ENCODE data around the gene JAK1.
A peak's percentile ranks its signal among the peaks of the same experiment; 100 is the strongest.

The JAK1 gene

DNA sequence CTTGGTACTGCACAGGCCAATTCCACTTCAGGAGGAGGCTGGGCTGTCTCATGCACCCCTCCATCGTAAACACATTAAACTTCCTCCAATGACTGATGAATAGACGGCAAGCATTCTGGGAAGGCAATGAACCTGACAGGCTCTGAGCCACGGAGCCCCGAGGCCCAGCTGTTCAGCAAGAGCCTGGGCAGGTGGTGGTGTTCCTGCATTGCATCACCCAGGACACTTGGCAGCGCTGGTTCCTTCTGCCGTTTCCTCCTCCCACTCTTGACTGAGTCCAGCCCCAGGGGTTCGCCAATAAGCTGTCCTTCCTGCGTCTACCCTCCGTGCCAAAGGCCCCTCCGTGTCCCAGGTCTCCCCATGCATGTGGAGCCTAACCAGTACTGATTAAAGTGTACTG is 109.8 kb downstream of the JAK1 start:
- Histone ChIP-seq H2BK5ac (ENCODE audit: low read depth, low read length, poor library complexity) (no peak overlapping the region), H2AK5ac (ENCODE audit: low read length) (no peak overlapping the region), H4K8ac (ENCODE audit: low read depth, low read length) (no peak overlapping the region), H2BK12ac (ENCODE audit: low read length) (no peak overlapping the region), H2AFZ (ENCODE audit: insufficient read depth, low read length, poor library complexity) (no peak overlapping the region), H3K79me1 (ENCODE audit: low read length) (no peaks in the 10 kb centered on the region), H3K27ac (ENCODE audit: low read depth, low read length) (no peak overlapping the region), H3K9me3 (ENCODE audit: insufficient read depth, low read depth, low read length) (no peaks in the 10 kb centered on the region), H3K4ac (ENCODE audit: low read depth, low read length) (no peak overlapping the region), H2BK120ac (ENCODE audit: insufficient read depth, low read length, poor library complexity) (no peak overlapping the region), H3K4me1 (ENCODE audit: control insufficient read depth in 1 of 2, insufficient read depth in 2 of 2, low read length in 2 of 2) (no peaks in the 10 kb centered on the region), H3K4me2 (ENCODE audit: low read length) (no peak overlapping the region), H3K4me3 (ENCODE audit: low read depth, low read length) (no peak overlapping the region), H3K14ac (ENCODE audit: low read length) (no peak overlapping the region), H4K91ac (ENCODE audit: low read depth, low read length) (no peak overlapping the region), H3K27me3 (ENCODE audit: insufficient read depth, low read length) (no peaks in the 10 kb centered on the region), H3K79me2 (ENCODE audit: control insufficient read depth, insufficient read depth, low read length, poor library complexity) (no peaks in the 10 kb centered on the region), H3K23ac (ENCODE audit: low read length) (no peak overlapping the region), H3K9ac (ENCODE audit: low read length) (no peak overlapping the region), H4K12ac (ENCODE audit: low read depth, low read length) (no peak overlapping the region), H3K36me3 (ENCODE audit: control insufficient read depth in 1 of 2, insufficient read depth in 2 of 2, low read length in 2 of 2) (peaks cover 37 to 49% of the 10 kb centered on the region in 2 experiments), H3K18ac (ENCODE audit: low read length) (no peak overlapping the region)
- no peak for DNase-seq
- no CpG with 5 or more reads among the region's 10 CpGs for WGBS (ENCODE audit: extremely low coverage, insufficient coverage, insufficient read length)

DNA sequence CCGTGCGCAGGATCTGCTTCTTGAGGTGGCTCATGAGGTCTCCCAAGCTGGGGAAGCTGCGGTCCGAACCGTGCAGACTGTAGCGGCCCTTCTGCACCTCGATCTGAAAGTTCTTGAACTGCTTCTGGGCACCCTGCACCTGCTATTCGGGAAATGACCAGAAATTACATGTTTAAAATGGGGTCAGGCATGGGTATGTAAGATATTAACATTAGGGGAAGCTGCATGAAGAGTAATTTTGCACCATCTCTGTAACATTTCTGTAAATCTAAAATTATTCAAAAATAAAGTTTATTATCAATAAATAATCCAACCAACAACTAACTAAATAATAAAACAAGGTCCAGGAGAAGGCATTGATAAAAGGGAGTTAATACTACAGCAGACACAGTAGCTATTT is 110.8 kb downstream of the JAK1 start:
- H3K36me3 ChIP-seq (ENCODE audit: control insufficient read depth in 1 of 2, insufficient read depth in 2 of 2, low read length in 2 of 2): peaks cover 40 to 53% of the 10 kb centered on the region in 2 experiments
- DNase-seq: no peak
- no peak overlapping the region for H3K18ac ChIP-seq (ENCODE audit: low read length)
- no peak overlapping the region for H2AFZ ChIP-seq (ENCODE audit: insufficient read depth, low read length, poor library complexity)
- no peaks in the 10 kb centered on the region for H3K4me1 ChIP-seq (ENCODE audit: control insufficient read depth in 1 of 2, insufficient read depth in 2 of 2, low read length in 2 of 2)
- no peak overlapping the region for H4K12ac ChIP-seq (ENCODE audit: low read depth, low read length)
- no CpG with 5 or more reads among the region's 8 CpGs for WGBS (ENCODE audit: extremely low coverage, insufficient coverage, insufficient read length)
- H2BK12ac ChIP-seq (ENCODE audit: low read length): no peak overlapping the region
- H3K4ac ChIP-seq (ENCODE audit: low read depth, low read length): no peak overlapping the region
- H4K8ac ChIP-seq (ENCODE audit: low read depth, low read length): no peak overlapping the region
- H3K14ac ChIP-seq (ENCODE audit: low read length): no peak overlapping the region
- H3K27me3 ChIP-seq (ENCODE audit: insufficient read depth, low read length): no peaks in the 10 kb centered on the region
- H3K9me3 ChIP-seq (ENCODE audit: insufficient read depth, low read depth, low read length): no peaks in the 10 kb centered on the region
- H3K23ac ChIP-seq (ENCODE audit: low read length): no peak overlapping the region
- no peak overlapping the region for H2BK120ac ChIP-seq (ENCODE audit: insufficient read depth, low read length, poor library complexity)
- no peak overlapping the region for H2BK5ac ChIP-seq (ENCODE audit: low read depth, low read length, poor library complexity)
- no peaks in the 10 kb centered on the region for H3K79me2 ChIP-seq (ENCODE audit: control insufficient read depth, insufficient read depth, low read length, poor library complexity)
- no peak overlapping the region for H3K9ac ChIP-seq (ENCODE audit: low read length)
- H3K27ac ChIP-seq (ENCODE audit: low read depth, low read length): no peak overlapping the region
- H3K4me2 ChIP-seq (ENCODE audit: low read length): no peak overlapping the region
- no peak overlapping the region for H4K91ac ChIP-seq (ENCODE audit: low read depth, low read length)
- no peak overlapping the region for H3K4me3 ChIP-seq (ENCODE audit: low read depth, low read length)
- H3K79me1 ChIP-seq (ENCODE audit: low read length): no peaks in the 10 kb centered on the region
- H2AK5ac ChIP-seq (ENCODE audit: low read length): no peak overlapping the region

DNA sequence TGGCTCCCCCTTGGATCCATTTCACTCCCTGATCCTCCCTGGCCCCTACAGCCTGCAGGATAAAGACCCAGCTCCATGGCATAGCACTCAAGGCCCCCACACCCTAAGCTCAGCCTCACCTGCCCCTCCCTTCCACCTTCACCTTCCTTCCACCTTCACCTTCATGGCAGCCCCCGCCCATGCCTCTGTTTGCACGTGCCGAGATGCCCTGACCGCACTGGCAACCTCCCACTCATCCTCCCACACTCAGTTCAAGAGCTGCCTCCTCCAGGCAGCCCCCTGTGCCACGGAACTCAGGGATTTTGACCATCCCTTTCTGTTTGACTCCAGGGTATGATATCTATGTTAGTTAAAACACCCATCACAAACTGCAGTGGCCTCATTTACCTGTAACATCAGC is 111.7 kb downstream of the JAK1 start:
- Histone ChIP-seq H2AFZ (ENCODE audit: insufficient read depth, low read length, poor library complexity) (no peak overlapping the region), H3K27me3 (ENCODE audit: insufficient read depth, low read length) (no peaks in the 10 kb centered on the region), H2BK12ac (ENCODE audit: low read length) (no peak overlapping the region), H2BK120ac (ENCODE audit: insufficient read depth, low read length, poor library complexity) (no peak overlapping the region), H3K4ac (ENCODE audit: low read depth, low read length) (no peak overlapping the region), H3K79me1 (ENCODE audit: low read length) (no peaks in the 10 kb centered on the region), H3K18ac (ENCODE audit: low read length) (no peak overlapping the region), H2AK5ac (ENCODE audit: low read length) (no peak overlapping the region), H2BK5ac (ENCODE audit: low read depth, low read length, poor library complexity) (no peak overlapping the region), H4K12ac (ENCODE audit: low read depth, low read length) (no peak overlapping the region), H3K14ac (ENCODE audit: low read length) (no peak overlapping the region), H3K9me3 (ENCODE audit: insufficient read depth, low read depth, low read length) (no peaks in the 10 kb centered on the region), H3K4me3 (ENCODE audit: low read depth, low read length) (no peak overlapping the region), H4K8ac (ENCODE audit: low read depth, low read length) (no peak overlapping the region), H3K36me3 (ENCODE audit: control insufficient read depth in 1 of 2, insufficient read depth in 2 of 2, low read length in 2 of 2) (peaks cover 40 to 57% of the 10 kb centered on the region in 2 experiments), H3K4me1 (ENCODE audit: control insufficient read depth in 1 of 2, insufficient read depth in 2 of 2, low read length in 2 of 2) (no peaks in the 10 kb centered on the region), H3K4me2 (ENCODE audit: low read length) (no peak overlapping the region), H3K9ac (ENCODE audit: low read length) (no peak overlapping the region), H3K27ac (ENCODE audit: low read depth, low read length) (no peak overlapping the region), H4K91ac (ENCODE audit: low read depth, low read length) (no peak overlapping the region), H3K23ac (ENCODE audit: low read length) (no peak overlapping the region), H3K79me2 (ENCODE audit: control insufficient read depth, insufficient read depth, low read length, poor library complexity) (no peaks in the 10 kb centered on the region)
- WGBS (ENCODE audit: extremely low coverage, insufficient coverage, insufficient read length): no CpG with 5 or more reads among the region's 5 CpGs
- DNase-seq: no peak

DNA sequence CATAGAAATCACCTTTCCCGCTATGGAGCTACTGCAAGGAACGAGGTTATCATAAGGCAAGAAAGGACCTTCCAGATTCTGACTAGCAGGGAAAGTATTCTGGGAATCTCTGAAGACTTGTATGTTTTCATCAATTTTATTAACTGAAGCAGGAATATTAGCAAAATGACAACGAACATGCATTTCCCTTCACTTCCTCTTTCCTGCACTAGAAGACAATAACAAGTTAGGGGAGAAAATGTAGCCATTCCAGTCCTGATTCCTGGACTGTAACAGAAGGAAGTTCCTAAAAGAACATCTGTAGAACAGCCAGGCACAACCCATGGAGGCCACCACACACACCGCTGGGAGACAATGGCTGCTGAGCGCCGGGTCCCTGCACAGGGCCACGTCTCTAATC is 114.7 kb downstream of the JAK1 start:
- Histone ChIP-seq H3K23ac (ENCODE audit: low read length) (no peak overlapping the region), H3K79me1 (ENCODE audit: low read length) (no peaks in the 10 kb centered on the region), H2AK5ac (ENCODE audit: low read length) (no peak overlapping the region), H3K27me3 (ENCODE audit: insufficient read depth, low read length) (no peaks in the 10 kb centered on the region), H3K9ac (ENCODE audit: low read length) (no peak overlapping the region), H4K12ac (ENCODE audit: low read depth, low read length) (no peak overlapping the region), H4K8ac (ENCODE audit: low read depth, low read length) (no peak overlapping the region), H3K18ac (ENCODE audit: low read length) (no peak overlapping the region), H3K4me1 (ENCODE audit: control insufficient read depth in 1 of 2, insufficient read depth in 2 of 2, low read length in 2 of 2) (no peaks in the 10 kb centered on the region), H2BK5ac (ENCODE audit: low read depth, low read length, poor library complexity) (no peak overlapping the region), H3K79me2 (ENCODE audit: control insufficient read depth, insufficient read depth, low read length, poor library complexity) (no peaks in the 10 kb centered on the region), H3K4me2 (ENCODE audit: low read length) (no peak overlapping the region), H3K36me3 (ENCODE audit: control insufficient read depth in 1 of 2, insufficient read depth in 2 of 2, low read length in 2 of 2) (peaks cover 28 to 53% of the 10 kb centered on the region in 2 experiments), H3K14ac (ENCODE audit: low read length) (no peak overlapping the region), H2AFZ (ENCODE audit: insufficient read depth, low read length, poor library complexity) (no peak overlapping the region), H3K4me3 (ENCODE audit: low read depth, low read length) (no peak overlapping the region), H3K27ac (ENCODE audit: low read depth, low read length) (no peak overlapping the region), H2BK120ac (ENCODE audit: insufficient read depth, low read length, poor library complexity) (no peak overlapping the region), H3K4ac (ENCODE audit: low read depth, low read length) (no peak overlapping the region), H3K9me3 (ENCODE audit: insufficient read depth, low read depth, low read length) (no peaks in the 10 kb centered on the region), H2BK12ac (ENCODE audit: low read length) (no peak overlapping the region), H4K91ac (ENCODE audit: low read depth, low read length) (no peak overlapping the region)
- peak in 1 of 2 donors; percentile 20 for DNase-seq
- no CpG with 5 or more reads among the region's 7 CpGs for WGBS (ENCODE audit: extremely low coverage, insufficient coverage, insufficient read length)

Measured in trophoblast cell (in vitro differentiated cells and primary cell).